Gastrocnemius medialis (tissue), 4 donors: ENCODE results near the gene LDLRAD1.

Experiments
- POLR2A ChIP-seq, 2 donors: fragments of 450-650 bp; IDR thresholded peaks; one replicate each; pipeline ENCODE4 v1.6.1; 2017; ENCODE audit warnings: antibody characterized with exemption in 2 of 2, mild to moderate bottlenecking in 2 of 2, moderate library complexity in 2 of 2
- TF ChIP-seq, protein P1 (sequence below), 5 experiments: fragments of 450-650 bp in 3 of 5; fragments of 200-600 bp in 2 of 5; sonication (generic) in 2 of 5; IDR thresholded peaks in 4 of 5; conservative IDR thresholded peaks in 1 of 5; 1 replicate in 4 of 5; 2 replicates in 1 of 5; pipeline ENCODE4 v1.5.1; 2016 to 2019; ENCODE audit warnings: antibody characterized with exemption in 5 of 5, mild to moderate bottlenecking in 3 of 5, moderate library complexity in 3 of 5

GRCh38 chr1:54014009-54014629 lies 3.9 kb downstream of the LDLRAD1 start:
- TF ChIP-seq, protein P1, sequence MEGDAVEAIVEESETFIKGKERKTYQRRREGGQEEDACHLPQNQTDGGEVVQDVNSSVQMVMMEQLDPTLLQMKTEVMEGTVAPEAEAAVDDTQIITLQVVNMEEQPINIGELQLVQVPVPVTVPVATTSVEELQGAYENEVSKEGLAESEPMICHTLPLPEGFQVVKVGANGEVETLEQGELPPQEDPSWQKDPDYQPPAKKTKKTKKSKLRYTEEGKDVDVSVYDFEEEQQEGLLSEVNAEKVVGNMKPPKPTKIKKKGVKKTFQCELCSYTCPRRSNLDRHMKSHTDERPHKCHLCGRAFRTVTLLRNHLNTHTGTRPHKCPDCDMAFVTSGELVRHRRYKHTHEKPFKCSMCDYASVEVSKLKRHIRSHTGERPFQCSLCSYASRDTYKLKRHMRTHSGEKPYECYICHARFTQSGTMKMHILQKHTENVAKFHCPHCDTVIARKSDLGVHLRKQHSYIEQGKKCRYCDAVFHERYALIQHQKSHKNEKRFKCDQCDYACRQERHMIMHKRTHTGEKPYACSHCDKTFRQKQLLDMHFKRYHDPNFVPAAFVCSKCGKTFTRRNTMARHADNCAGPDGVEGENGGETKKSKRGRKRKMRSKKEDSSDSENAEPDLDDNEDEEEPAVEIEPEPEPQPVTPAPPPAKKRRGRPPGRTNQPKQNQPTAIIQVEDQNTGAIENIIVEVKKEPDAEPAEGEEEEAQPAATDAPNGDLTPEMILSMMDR (IDR thresholded peaks at IDR 0.05 in 4 of 5, conservative IDR thresholded peaks at IDR 0.05 in 1 of 5): no peak
- no peak for TF ChIP-seq POLR2A (IDR thresholded peaks at IDR 0.05)
